ENCODE measurements around the gene XG.
"Not testable (repeated sequence)": the region's sequence is repeated elsewhere in the genome, so short reads cannot be mapped to it uniquely, and the experiment has no call there.

The XG gene

GRCh38 chrX:2735270-2735669 lies 16.6 kb upstream of the XG start:
- no peak for DNase-seq

- no peak for DNase-seq
Measured at GRCh38 chrX:2740672-2741071, 11.2 kb upstream of the XG start.

GRCh38 chrX:2741386-2741785 lies 10.5 kb upstream of the XG start:
- DNase-seq, result no peak

- not testable (repeated sequence) for DNase-seq
Measured at GRCh38 chrX:2746250-2746649, 5.6 kb upstream of the XG start.

GRCh38 chrX:2748171-2748814 lies 3.5 kb upstream of the XG start:
- DNase-seq, result no peak

- DNase-seq, result no peak
Measured at GRCh38 chrX:2748815-2749188, 3.0 kb upstream of the XG start.

- no peak for DNase-seq
Measured at GRCh38 chrX:2751291-2751690, 549 bp upstream of the XG start.

- not testable (repeated sequence) for DNase-seq
Measured at GRCh38 chrX:2752441-2752840, 601 bp downstream of the XG start.

- DNase-seq, result not testable (repeated sequence)
Measured at GRCh38 chrX:2755163-2755715, 3.4 kb downstream of the XG start.

GRCh38 chrX:2756548-2756947 lies 4.7 kb downstream of the XG start:
- no peak for DNase-seq

- DNase-seq, result no peak
Measured at GRCh38 chrX:2761246-2761645, 9.4 kb downstream of the XG start.

- peak in 1 of 2 donors; percentile 51 for DNase-seq
Measured at GRCh38 chrX:2762671-2763070, 10.8 kb downstream of the XG start.

GRCh38 chrX:2764766-2765548 lies 13.1 kb downstream of the XG start:
- DNase-seq, result not testable (repeated sequence)

GRCh38 chrX:2765549-2765830 lies 13.7 kb downstream of the XG start:
- no peak for DNase-seq

GRCh38 chrX:2766906-2767305 lies 15.1 kb downstream of the XG start:
- peak; percentile 83 to 88 for DNase-seq

GRCh38 chrX:2767631-2768455 lies 16.0 kb downstream of the XG start:
- peak; percentile 67 to 75 for DNase-seq

- no peak for DNase-seq
Measured at GRCh38 chrX:2769615-2770014, 17.8 kb downstream of the XG start.

GRCh38 chrX:2773166-2774055 lies 21.6 kb downstream of the XG start:
- DNase-seq, result not testable (repeated sequence)

- no peak for DNase-seq
Measured at GRCh38 chrX:2774057-2774456, 22.2 kb downstream of the XG start.

GRCh38 chrX:2774776-2775175 lies 22.9 kb downstream of the XG start:
- no peak for DNase-seq

GRCh38 chrX:2780472-2781225 lies 28.8 kb downstream of the XG start:
- not testable (repeated sequence) for DNase-seq

- DNase-seq, result no peak
Measured at GRCh38 chrX:2781226-2781571, 29.4 kb downstream of the XG start.
